H1 (cell line): ENCODE data around the gene TAF1B. TPM values are rescaled to one million over a fixed set of nuclear protein-coding genes. Genes with fewer than 3 reads are reported as not detected.

ENCODE experiments used
- CTCF ChIA-PET: fragments of 300-600 bp; sonication (Branson Sonifier 250); formaldehyde crosslinking; loops from one replicate; lab custom pipeline; 2021; ENCODE audit not compliant: partially characterized antibody; lab: Charles Lee
- POLR2A ChIA-PET: fragments of 300-600 bp; sonication (Branson Sonifier 250); formaldehyde crosslinking; loops from one replicate; lab custom pipeline; 2021; ENCODE audit warnings: inconsistent platforms; ENCODE audit not compliant: partially characterized antibody; lab: Charles Lee
- DNase-seq, 2 experiments: peaks; one replicate each; pipeline versions ENCODE4 v3.0.0 to v3.0.0-alpha.2; 2010 to 2022; ENCODE audit warnings: low spot score in 2 of 2, low read depth in 1 of 2, mixed read lengths in 1 of 2
- FAIRE-seq: peaks from 2 replicates; lab custom pipeline; 2011; peaks lifted over from hg19 to GRCh38; lab: Jason Lieb, UNC
- H2AFZ ChIP-seq: 2 replicates; pipeline ENCODE4 v1.8.1; 2012; ENCODE audit warnings: low read length, inconsistent platforms
- H2AK5ac ChIP-seq: 2 replicates; pipeline ENCODE4 v1.6.1; 2013; ENCODE audit warnings: low read depth, low read length
- H2BK120ac ChIP-seq: replicated peaks from 2 replicates; pipeline ENCODE3; 2013; ENCODE audit warnings: low read depth, low read length, inconsistent platforms
- H2BK12ac ChIP-seq: 2 replicates; pipeline ENCODE4 v1.6.1; 2013; ENCODE audit warnings: low read depth, low read length
- H2BK15ac ChIP-seq: 2 replicates; pipeline ENCODE4 v1.6.1; 2013; ENCODE audit warnings: low read length
- H2BK20ac ChIP-seq: 2 replicates; pipeline ENCODE4 v1.6.1; 2013; ENCODE audit warnings: low read length
- H2BK5ac ChIP-seq: 2 replicates; pipeline ENCODE4 v1.6.1; 2013; ENCODE audit warnings: low read depth, low read length
- H3K14ac ChIP-seq: 2 replicates; pipeline ENCODE4 v1.6.1; 2013; ENCODE audit warnings: inconsistent platforms; ENCODE audit not compliant: insufficient read length
- H3K18ac ChIP-seq: 2 replicates; pipeline ENCODE4 v1.6.1; 2013; ENCODE audit warnings: low read length; ENCODE audit errors: extremely low read depth
- H3K23ac ChIP-seq: 2 replicates; pipeline ENCODE4 v1.6.1; 2013; ENCODE audit warnings: inconsistent platforms; ENCODE audit not compliant: insufficient read length
- H3K23me2 ChIP-seq: 2 replicates; pipeline ENCODE4 v1.6.1; 2013; ENCODE audit warnings: low read depth, low read length
- H3K27ac ChIP-seq: 2 replicates; pipeline ENCODE4 v1.6.1; 2011; ENCODE audit warnings: low read depth, low read length, inconsistent platforms
- H3K27me3 ChIP-seq, 4 experiments: replicated peaks in 1 of 4; 1 replicate in 1 of 4; 2 replicates in 3 of 4; pipeline versions ENCODE4 v1.6.1 to v1.8.1; 2011 to 2013; ENCODE audit warnings: low read length in 3 of 4, mild to moderate bottlenecking in 3 of 4, inconsistent platforms in 2 of 4, mixed read lengths in 2 of 4, moderate library complexity in 1 of 4; ENCODE audit not compliant: control insufficient read depth in 3 of 4, insufficient read depth in 3 of 4; ENCODE audit errors: extremely low read depth in 1 of 4
- H3K36me3 ChIP-seq, 4 experiments: 2 replicates each; pipeline versions ENCODE4 v1.6.1 to v1.8.1; 2011 to 2013; ENCODE audit warnings: mild to moderate bottlenecking in 4 of 4, low read length in 3 of 4, moderate library complexity in 2 of 4, control low read depth in 1 of 4, inconsistent platforms in 1 of 4; ENCODE audit not compliant: insufficient read depth in 4 of 4, control insufficient read depth in 2 of 4
- H3K4ac ChIP-seq: replicated peaks from 2 replicates; pipeline ENCODE3; 2013; ENCODE audit warnings: low read length, low read depth, mixed read lengths, inconsistent platforms; ENCODE audit not compliant: insufficient read length
- H3K4me1 ChIP-seq, 4 experiments: replicated peaks in 1 of 4; 1 replicate in 1 of 4; 2 replicates in 3 of 4; pipeline versions ENCODE4 v1.6.1 to v1.8.1; 2011 to 2013; ENCODE audit warnings: low read length in 3 of 4, inconsistent platforms in 2 of 4, mixed read lengths in 1 of 4; ENCODE audit not compliant: insufficient read depth in 4 of 4, control insufficient read depth in 3 of 4
- H3K4me2 ChIP-seq, 2 experiments: 2 replicates each; pipeline versions ENCODE4 v1.6.1 to v1.8.1; 2011 to 2013; ENCODE audit warnings: low read depth in 2 of 2, low read length in 2 of 2, control low read depth in 1 of 2, inconsistent platforms in 1 of 2, mild to moderate bottlenecking in 1 of 2; ENCODE audit not compliant: insufficient read depth in 1 of 2
- H3K4me3 ChIP-seq, 4 experiments: fragments of 200-600, 300-600 bp in 1 of 4; sonication (generic), shearing (Covaris generic), sonication (Bioruptor Twin) in 1 of 4; 2 replicates each; pipeline versions ENCODE4 v1.5.1 to v1.8.1; 2011 to 2016; ENCODE audit warnings: low read length in 4 of 4, low read depth in 3 of 4, control low read depth in 2 of 4, inconsistent platforms in 2 of 4, mild to moderate bottlenecking in 2 of 4, mixed read lengths in 1 of 4, moderate library complexity in 1 of 4; ENCODE audit not compliant: insufficient read depth in 2 of 4; ENCODE audit errors: extremely low read depth in 1 of 4
- H3K56ac ChIP-seq: replicated peaks from 2 replicates; pipeline ENCODE3; 2013; ENCODE audit warnings: low read depth, mild to moderate bottlenecking, mixed read lengths, low read length, inconsistent platforms; ENCODE audit not compliant: insufficient read length
- H3K79me1 ChIP-seq: 2 replicates; pipeline ENCODE4 v1.6.1; 2013; ENCODE audit warnings: low read depth, low read length, control low read depth
- H3K79me2 ChIP-seq, 2 experiments: 2 replicates each; pipeline versions ENCODE4 v1.6.1 to v1.8.1; 2012 to 2013; ENCODE audit warnings: low read length in 2 of 2, mild to moderate bottlenecking in 2 of 2, inconsistent platforms in 1 of 2; ENCODE audit not compliant: insufficient read depth in 2 of 2, control insufficient read depth in 1 of 2
- H3K9ac ChIP-seq, 4 experiments: replicated peaks in 1 of 4; 1 replicate in 1 of 4; 2 replicates in 3 of 4; pipeline versions ENCODE4 v1.6.1 to v1.8.1; 2011 to 2013; ENCODE audit warnings: low read depth in 3 of 4, low read length in 3 of 4, control low read depth in 2 of 4, mild to moderate bottlenecking in 2 of 4, moderate library complexity in 2 of 4, inconsistent platforms in 1 of 4; ENCODE audit errors: extremely low read depth in 1 of 4
- H3K9me3 ChIP-seq, 2 experiments: 2 replicates each; pipeline versions ENCODE4 v1.6.1 to v1.8.1; 2012 to 2013; ENCODE audit warnings: mild to moderate bottlenecking in 2 of 2, moderate library complexity in 2 of 2, control low read depth in 1 of 2, inconsistent platforms in 1 of 2, low read depth in 1 of 2, low read length in 1 of 2, mixed read lengths in 1 of 2; ENCODE audit not compliant: insufficient read depth in 2 of 2
- H4K20me1 ChIP-seq, 2 experiments: replicated peaks in 1 of 2; 2 replicates each; pipeline versions ENCODE3 to v1.8.1; 2011 to 2013; ENCODE audit warnings: inconsistent platforms in 2 of 2, low read length in 2 of 2, mild to moderate bottlenecking in 1 of 2; ENCODE audit not compliant: insufficient read depth in 2 of 2, control insufficient read depth in 1 of 2
- H4K5ac ChIP-seq: 2 replicates; pipeline ENCODE4 v1.6.1; 2013; ENCODE audit warnings: low read length, low read depth, mixed read lengths, inconsistent platforms; ENCODE audit not compliant: insufficient read length
- H4K8ac ChIP-seq: 2 replicates; pipeline ENCODE4 v1.8.0; 2013; ENCODE audit warnings: mild to moderate bottlenecking, moderate library complexity, low read length, inconsistent platforms; ENCODE audit not compliant: insufficient read depth; ENCODE audit errors: extremely low read depth
- H4K91ac ChIP-seq: replicated peaks from 2 replicates; pipeline ENCODE3; 2013; ENCODE audit warnings: low read length, mixed read lengths, inconsistent platforms; ENCODE audit not compliant: insufficient read length
- CBX8 ChIP-seq: fragments of 300-800, 300-1000 bp; sonication (generic); IDR thresholded peaks from 2 replicates; pipeline ENCODE4 v1.7.1; 2016; ENCODE audit warnings: low read depth, low read length, borderline replicate concordance
- CEBPB ChIP-seq: IDR thresholded peaks from 2 replicates; pipeline ENCODE4 v1.6.1; 2012; ENCODE audit warnings: low read depth, low read length
- CHD1 ChIP-seq: IDR thresholded peaks from 2 replicates; pipeline ENCODE4 v1.6.1; 2012; ENCODE audit warnings: low read depth, low read length, improper control_type of control experiment
- NANOG ChIP-seq: IDR thresholded peaks from 2 replicates; pipeline ENCODE4 v1.6.1; 2011; ENCODE audit warnings: low read length, low read depth, mild to moderate bottlenecking, inconsistent platforms; ENCODE audit not compliant: insufficient read depth, poor library complexity, severe bottlenecking
- POLR2AphosphoS5 ChIP-seq: IDR thresholded peaks from 2 replicates; pipeline ENCODE4 v1.6.1; 2011; ENCODE audit warnings: low read depth, low read length
- POU5F1 ChIP-seq: IDR thresholded peaks from 2 replicates; pipeline ENCODE4 v1.6.1; 2011; ENCODE audit warnings: low read depth, mild to moderate bottlenecking, low read length, moderate library complexity
- RFX5 ChIP-seq: IDR thresholded peaks from 2 replicates; pipeline ENCODE4 v1.6.1; 2011; ENCODE audit warnings: low read depth, low read length, improper control_type of control experiment, borderline replicate concordance
- SIN3A ChIP-seq, 2 experiments: IDR thresholded peaks in 1 of 2; conservative IDR thresholded peaks in 1 of 2; 2 replicates each; pipeline ENCODE4 v1.6.1; 2011 to 2012; ENCODE audit warnings: low read length in 2 of 2, improper control_type of control experiment in 1 of 2, low read depth in 1 of 2, mild to moderate bottlenecking in 1 of 2
- SIX5 ChIP-seq: IDR thresholded peaks from 2 replicates; pipeline ENCODE4 v1.6.1; 2011; ENCODE audit warnings: mild to moderate bottlenecking, low read depth, low read length
- SP1 ChIP-seq: IDR thresholded peaks from 2 replicates; pipeline ENCODE4 v1.6.1; 2011; ENCODE audit warnings: low read depth, low read length
- SP4 ChIP-seq: IDR thresholded peaks from 2 replicates; pipeline ENCODE4 v1.6.1; 2012; ENCODE audit warnings: low read length, inconsistent platforms
- TAF7 ChIP-seq: optimal IDR thresholded peaks from 2 replicates; pipeline ENCODE3; 2011; ENCODE audit warnings: low read depth, mild to moderate bottlenecking, inconsistent platforms, low read length, moderate library complexity, borderline replicate concordance
- TCF12 ChIP-seq: IDR thresholded peaks from 2 replicates; pipeline ENCODE4 v1.6.1; 2011; ENCODE audit warnings: low read depth, mild to moderate bottlenecking, low read length
- USF2 ChIP-seq: IDR thresholded peaks from 2 replicates; pipeline ENCODE4 v1.6.1; 2011; ENCODE audit warnings: low read length, improper control_type of control experiment
- WGBS, 2 experiments: shearing (Covaris generic) in 1 of 2; methylation state at CpG; one replicate each; pipeline versions ENCODE4 v1.1.6 to v1.1.7; 2013 to 2015; ENCODE audit warnings: low lambda C conversion rate in 2 of 2, mixed read lengths in 2 of 2, inconsistent platforms in 1 of 2, low coverage in 1 of 2, missing lambda C conversion rate in 1 of 2; ENCODE audit not compliant: insufficient replicate concordance in 2 of 2, insufficient coverage in 1 of 2, insufficient read length in 1 of 2; ENCODE audit errors: extremely low coverage in 1 of 2, missing lambda C conversion rate in 1 of 2; 5-methylcytosine and 5-hydroxymethylcytosine counted together
- polyA plus RNA-seq, 7 experiments: library from polyadenylated mRNA; depleted of rRNA in 3 of 7; stranded (reverse) in 5 of 7; unstranded in 2 of 7; fragments of >200 nt in 5 of 7; fragments of 200-250 nt in 2 of 7; gene quantifications; 1 replicate in 5 of 7; 2 replicates in 1 of 7; 4 replicates in 1 of 7; pipeline versions ENCODE4 v1.2.1 to v1.2.3, GENCODE V29; 2011 to 2013; ENCODE audit warnings: missing spikeins in 2 of 7, mixed read lengths in 2 of 7
- total RNA-seq: library from RNA; stranded (reverse); fragmentation: NEBNext Ultra II Directional; extraction: Animal tissue kit (Norgen Biotek cat#: 25700); gene quantifications from 2 replicates; pipeline ENCODE4 v1.2.1, GENCODE V29; 2021

TAF1B gene
- total and polyA plus RNA-seq, 2 of the 8 experiments (the other 6 are each of a cell fraction or from before 2014, with no cell fraction given): 6.6 to 25.2 TPM

DNA sequence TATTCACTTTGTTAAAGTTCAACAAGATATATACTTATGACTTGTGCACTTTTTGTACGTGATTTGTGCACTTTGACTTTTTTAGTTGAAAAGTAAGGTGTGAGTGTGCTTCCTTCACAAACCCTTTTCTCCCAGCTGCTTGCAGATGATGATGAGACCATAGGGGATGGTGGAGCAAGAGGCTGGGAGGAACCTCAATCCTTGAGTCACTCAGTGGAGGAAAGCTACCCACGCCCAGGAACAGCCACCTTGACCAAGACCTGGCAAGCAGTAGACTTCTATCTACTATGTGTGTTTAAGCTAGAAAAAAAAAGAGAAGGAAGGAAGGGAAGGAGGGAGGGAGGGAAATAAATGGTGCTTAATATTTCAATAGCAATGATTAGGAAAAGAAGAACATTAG lies 25.2 kb upstream of the TAF1B start:
- Histone ChIP-seq H3K36me3 (no peaks in the 10 kb centered on the region), H3K4me1 (peaks cover 0 to 4% (median 0%) of the 10 kb centered on the region in 4 experiments; a peak in 4 of 7 replicates), H2AK5ac (no peak overlapping the region), H3K23me2 (no peaks in the 10 kb centered on the region), H3K9ac (no peak overlapping the region), H3K23ac (no peak overlapping the region), H3K4ac (no peak overlapping the region), H2BK15ac (no peak overlapping the region), H2BK12ac (no peak overlapping the region), H2BK20ac (no peak overlapping the region), H3K56ac (no peak overlapping the region), H3K79me1 (no peaks in the 10 kb centered on the region), H3K14ac (no peak overlapping the region), H3K18ac (no peak overlapping the region), H3K4me3 (no peak overlapping the region), H3K27ac (no peak overlapping the region), H2BK5ac (no peak overlapping the region), H3K4me2 (no peak overlapping the region), H4K20me1 (no peaks in the 10 kb centered on the region), H2BK120ac (no peak overlapping the region), H3K27me3 (no peaks in the 10 kb centered on the region; a peak in 1 of 7 replicates), H4K5ac (no peak overlapping the region), H3K9me3 (no peaks in the 10 kb centered on the region), H2AFZ (no peak overlapping the region), H4K91ac (no peak overlapping the region), H4K8ac (no peak overlapping the region), H3K79me2 (no peaks in the 10 kb centered on the region)
- FAIRE-seq (no peak), DNase-seq (no peak)
- 89% methylated on average over 2 of the region's 2 CpGs; no CpG with 5 or more reads in 1 of the 2 experiments for WGBS, 2 experiments
- TF ChIP-seq CHD1 (no peak), CBX8 (no peak), POU5F1 (no peak), SP1 (no peak), SIX5 (no peak), TAF7 (no peak), CEBPB (no peak), TCF12 (no peak), SIN3A (conservative IDR thresholded peaks at IDR 0.05 in 1 of 2, IDR thresholded peaks at IDR 0.05 in 1 of 2; ENCODE audit: low read depth in 1 of 2, low read length in 2 of 2) (no peak), NANOG (no peak), RFX5 (no peak), POLR2AphosphoS5 (no peak), USF2 (no peak), SP4 (no peak)
- POLR2A ChIA-PET: no interaction called here
- CTCF ChIA-PET: interaction anchor here (1.2 to 8.1 kb wide), 2 partner anchors 18 to 154 kb away, joined by 3 to 118 read pairs; no protein-coding TSS in a partner anchor
